BLaER1 (cell line): ENCODE data around the gene CELF1.

Experiments used
- H3K27ac ChIP-seq: shearing (Covaris generic); formaldehyde crosslinking; 2 replicates; pipeline ENCODE4 v1.8.1; 2022
- H3K27me3 ChIP-seq: shearing (Covaris generic); formaldehyde crosslinking; 2 replicates; pipeline ENCODE4 v1.8.1; 2022
- H3K36me3 ChIP-seq: shearing (Covaris generic); formaldehyde crosslinking; 2 replicates; pipeline ENCODE4 v1.8.1; 2022
- H3K4me1 ChIP-seq: shearing (Covaris generic); formaldehyde crosslinking; 2 replicates; pipeline ENCODE4 v1.8.1; 2022
- H3K4me2 ChIP-seq: shearing (Covaris generic); formaldehyde crosslinking; 2 replicates; pipeline ENCODE4 v1.8.1; 2022
- H3K4me3 ChIP-seq: shearing (Covaris generic); formaldehyde crosslinking; 2 replicates; pipeline ENCODE4 v1.8.1; 2022
- H3K9ac ChIP-seq: shearing (Covaris generic); formaldehyde crosslinking; 2 replicates; pipeline ENCODE4 v1.8.1; 2022
- H3K9me3 ChIP-seq: shearing (Covaris generic); formaldehyde crosslinking; 2 replicates; pipeline ENCODE4 v1.8.1; 2022
- H4K20me1 ChIP-seq: shearing (Covaris generic); formaldehyde crosslinking; 2 replicates; pipeline ENCODE4 v1.8.1; 2022
- Cebpa-rat ChIP-seq: shearing (Covaris generic); IDR thresholded peaks from 2 replicates; pipeline ENCODE4 v1.8.1; 2022

CELF1 gene

GRCh38 chr11:47514825-47515647 is 37.9 kb downstream of the CELF1 start:
- Histone ChIP-seq H3K36me3 (peaks cover 29% of the 10 kb centered on the region), H3K9ac (no peak overlapping the region), H4K20me1 (peaks cover 100% of the 10 kb centered on the region), H3K4me2 (peak overlapping the region; percentile 67), H3K9me3 (no peaks in the 10 kb centered on the region), H3K4me3 (no peak overlapping the region), H3K27me3 (no peaks in the 10 kb centered on the region), H3K4me1 (peaks cover 88% of the 10 kb centered on the region), H3K27ac (no peak overlapping the region)
- no peak for TF ChIP-seq Cebpa-rat

GRCh38 chr11:47512701-47513100 is 40.2 kb downstream of the CELF1 start:
- no peak overlapping the region for H3K4me3 ChIP-seq
- no peak for TF ChIP-seq Cebpa-rat
- H3K4me2 ChIP-seq = no peak overlapping the region
- H3K9me3 ChIP-seq = no peaks in the 10 kb centered on the region
- no peaks in the 10 kb centered on the region for H3K27me3 ChIP-seq
- H3K36me3 ChIP-seq = peaks cover 35% of the 10 kb centered on the region
- no peak overlapping the region for H3K27ac ChIP-seq
- H3K4me1 ChIP-seq = peaks cover 90% of the 10 kb centered on the region
- peaks cover 100% of the 10 kb centered on the region for H4K20me1 ChIP-seq
- no peak overlapping the region for H3K9ac ChIP-seq

- peaks cover 33% of the 10 kb centered on the region for H3K36me3 ChIP-seq
- peak overlapping the region; percentile 9; the same call in 1 of the 2 replicates for H3K4me2 ChIP-seq
- H4K20me1 ChIP-seq = peaks cover 100% of the 10 kb centered on the region
- H3K27ac ChIP-seq = no peak overlapping the region
- TF ChIP-seq Cebpa-rat = no peak
- peaks cover 95% of the 10 kb centered on the region for H3K4me1 ChIP-seq
- H3K27me3 ChIP-seq = no peaks in the 10 kb centered on the region
- no peaks in the 10 kb centered on the region for H3K9me3 ChIP-seq
- no peak overlapping the region for H3K4me3 ChIP-seq
- H3K9ac ChIP-seq = no peak overlapping the region
Measured at GRCh38 chr11:47511917-47512316, 41.0 kb downstream of the CELF1 start.

GRCh38 chr11:47510209-47510608 is 42.7 kb downstream of the CELF1 start:
- H3K27ac ChIP-seq = no peak overlapping the region
- peaks cover 39% of the 10 kb centered on the region for H3K36me3 ChIP-seq
- no peak overlapping the region for H3K4me2 ChIP-seq
- H3K4me1 ChIP-seq = peaks cover 82% of the 10 kb centered on the region
- H3K9ac ChIP-seq = no peak overlapping the region
- no peak overlapping the region for H3K4me3 ChIP-seq
- H3K27me3 ChIP-seq = no peaks in the 10 kb centered on the region
- TF ChIP-seq Cebpa-rat = no peak
- peaks cover 100% of the 10 kb centered on the region for H4K20me1 ChIP-seq
- H3K9me3 ChIP-seq = no peaks in the 10 kb centered on the region

- TF ChIP-seq Cebpa-rat = no peak
- Histone ChIP-seq H3K27ac (no peak overlapping the region), H3K4me2 (peak overlapping the region; percentile 14; the same call in 1 of the 2 replicates), H3K36me3 (peaks cover 45% of the 10 kb centered on the region), H3K4me1 (peaks cover 71% of the 10 kb centered on the region), H3K27me3 (no peaks in the 10 kb centered on the region), H3K9ac (no peak overlapping the region), H3K9me3 (no peaks in the 10 kb centered on the region), H4K20me1 (peaks cover 100% of the 10 kb centered on the region), H3K4me3 (no peak overlapping the region)
Measured at GRCh38 chr11:47509077-47509536, 43.8 kb downstream of the CELF1 start.

GRCh38 chr11:47508240-47508957 is 44.5 kb downstream of the CELF1 start:
- no peaks in the 10 kb centered on the region for H3K27me3 ChIP-seq
- H3K4me2 ChIP-seq = peak overlapping the region; percentile 14
- H4K20me1 ChIP-seq = peaks cover 100% of the 10 kb centered on the region
- H3K4me3 ChIP-seq = no peak overlapping the region
- peaks cover 51% of the 10 kb centered on the region for H3K36me3 ChIP-seq
- TF ChIP-seq Cebpa-rat = no peak
- H3K9me3 ChIP-seq = no peaks in the 10 kb centered on the region
- H3K4me1 ChIP-seq = peaks cover 66% of the 10 kb centered on the region
- H3K9ac ChIP-seq = no peak overlapping the region
- H3K27ac ChIP-seq = no peak overlapping the region

- no peak overlapping the region for H3K27ac ChIP-seq
- peak overlapping the region; percentile 14 for H3K4me2 ChIP-seq
- TF ChIP-seq Cebpa-rat = no peak
- no peak overlapping the region for H3K4me3 ChIP-seq
- no peaks in the 10 kb centered on the region for H3K27me3 ChIP-seq
- H3K9me3 ChIP-seq = no peaks in the 10 kb centered on the region
- H3K4me1 ChIP-seq = peaks cover 61% of the 10 kb centered on the region
- peaks cover 51% of the 10 kb centered on the region for H3K36me3 ChIP-seq
- peaks cover 100% of the 10 kb centered on the region for H4K20me1 ChIP-seq
- H3K9ac ChIP-seq = no peak overlapping the region
Measured at GRCh38 chr11:47507563-47508239, 45.2 kb downstream of the CELF1 start.

GRCh38 chr11:47506795-47507562 is 46.0 kb downstream of the CELF1 start:
- Histone ChIP-seq H3K4me3 (no peak overlapping the region), H3K9ac (no peak overlapping the region), H3K27ac (no peak overlapping the region; the same call in 1 of the 2 replicates), H3K4me1 (peaks cover 54% of the 10 kb centered on the region), H3K27me3 (no peaks in the 10 kb centered on the region), H3K36me3 (peaks cover 49% of the 10 kb centered on the region), H3K9me3 (no peaks in the 10 kb centered on the region), H4K20me1 (peaks cover 100% of the 10 kb centered on the region), H3K4me2 (peak overlapping the region; percentile 14)
- TF ChIP-seq Cebpa-rat = no peak

- H3K36me3 ChIP-seq = peaks cover 47% of the 10 kb centered on the region
- no peak overlapping the region for H3K4me3 ChIP-seq
- no peak overlapping the region for H3K4me2 ChIP-seq
Measured at GRCh38 chr11:47506373-47506772, 46.6 kb downstream of the CELF1 start.

More at GRCh38 chr11:47506373-47506772, 46.6 kb downstream of the CELF1 start:
- Histone ChIP-seq H3K9me3 (no peaks in the 10 kb centered on the region), H3K27ac (no peak overlapping the region; the same call in 1 of the 2 replicates), H3K27me3 (no peaks in the 10 kb centered on the region), H4K20me1 (peaks cover 100% of the 10 kb centered on the region), H3K9ac (no peak overlapping the region), H3K4me1 (peaks cover 49% of the 10 kb centered on the region)
- no peak for TF ChIP-seq Cebpa-rat
